ENCODE data around the gene FDPS. TPM values are rescaled to one million over a fixed set of nuclear protein-coding genes. Genes with fewer than 3 reads are reported as not detected.
"Not testable (repeated sequence)": the region's sequence is repeated elsewhere in the genome, so short reads cannot be mapped to it uniquely, and the experiment has no call there.

FDPS gene
- total RNA-seq, 1 donor from 2014 or later = 265 TPM

DNA sequence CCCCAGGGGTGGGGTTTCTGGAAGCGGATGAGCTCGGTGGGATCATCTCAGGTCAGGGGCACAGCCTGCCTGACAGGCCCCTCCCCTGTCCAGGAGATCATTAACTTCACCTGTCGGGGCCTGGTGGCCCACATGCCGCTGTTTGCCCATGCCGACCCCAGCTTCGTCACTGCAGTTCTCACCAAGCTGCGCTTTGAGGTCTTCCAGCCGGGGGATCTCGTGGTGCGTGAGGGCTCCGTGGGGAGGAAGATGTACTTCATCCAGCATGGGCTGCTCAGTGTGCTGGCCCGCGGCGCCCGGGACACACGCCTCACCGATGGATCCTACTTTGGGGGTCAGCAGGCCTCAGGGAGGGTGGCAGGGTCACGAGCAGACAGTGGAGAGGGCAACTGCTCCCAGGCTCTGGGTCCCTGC, 23.0 kb upstream of the FDPS start:
- H3K36me3 Mint-ChIP-seq (ENCODE audit: unreplicated experiment) = peaks cover 12% of the 10 kb centered on the region
- H3K4me1 Mint-ChIP-seq (ENCODE audit: low read depth, unreplicated experiment) = no peaks in the 10 kb centered on the region
- TF ChIP-seq, protein P1, sequence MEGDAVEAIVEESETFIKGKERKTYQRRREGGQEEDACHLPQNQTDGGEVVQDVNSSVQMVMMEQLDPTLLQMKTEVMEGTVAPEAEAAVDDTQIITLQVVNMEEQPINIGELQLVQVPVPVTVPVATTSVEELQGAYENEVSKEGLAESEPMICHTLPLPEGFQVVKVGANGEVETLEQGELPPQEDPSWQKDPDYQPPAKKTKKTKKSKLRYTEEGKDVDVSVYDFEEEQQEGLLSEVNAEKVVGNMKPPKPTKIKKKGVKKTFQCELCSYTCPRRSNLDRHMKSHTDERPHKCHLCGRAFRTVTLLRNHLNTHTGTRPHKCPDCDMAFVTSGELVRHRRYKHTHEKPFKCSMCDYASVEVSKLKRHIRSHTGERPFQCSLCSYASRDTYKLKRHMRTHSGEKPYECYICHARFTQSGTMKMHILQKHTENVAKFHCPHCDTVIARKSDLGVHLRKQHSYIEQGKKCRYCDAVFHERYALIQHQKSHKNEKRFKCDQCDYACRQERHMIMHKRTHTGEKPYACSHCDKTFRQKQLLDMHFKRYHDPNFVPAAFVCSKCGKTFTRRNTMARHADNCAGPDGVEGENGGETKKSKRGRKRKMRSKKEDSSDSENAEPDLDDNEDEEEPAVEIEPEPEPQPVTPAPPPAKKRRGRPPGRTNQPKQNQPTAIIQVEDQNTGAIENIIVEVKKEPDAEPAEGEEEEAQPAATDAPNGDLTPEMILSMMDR (IDR thresholded peaks at IDR 0.05; ENCODE audit: partially characterized antibody, unreplicated experiment) = no peak
- H3K27ac Mint-ChIP-seq (ENCODE audit: unreplicated experiment) = no peak overlapping the region
- H3K27me3 Mint-ChIP-seq (ENCODE audit: unreplicated experiment) = peaks cover 2% of the 10 kb centered on the region
- H3K4me3 Mint-ChIP-seq (ENCODE audit: unreplicated experiment) = no peak overlapping the region
- no peak for DNase-seq
- H3K9me3 Mint-ChIP-seq (ENCODE audit: unreplicated experiment) = peaks cover 9% of the 10 kb centered on the region

DNA sequence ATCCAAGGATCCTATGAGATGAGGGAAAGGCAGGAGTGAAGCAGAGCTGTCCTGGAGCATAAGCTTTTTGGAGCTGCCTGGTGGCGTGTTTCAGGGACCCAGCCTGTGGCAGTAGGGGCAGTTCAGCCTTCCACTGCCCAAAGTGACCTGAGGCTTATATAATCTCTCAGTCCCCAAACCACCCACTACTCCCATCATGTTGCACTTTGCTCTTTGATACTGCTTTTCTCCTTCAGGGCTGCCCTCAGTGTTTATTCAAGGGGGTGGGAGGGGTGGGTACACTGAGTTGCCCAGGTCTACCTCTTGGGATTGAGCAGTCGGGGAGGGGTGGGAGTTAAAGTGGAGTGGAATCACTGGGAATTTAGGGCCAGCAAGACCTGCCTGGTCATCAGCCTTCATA, 22.1 kb upstream of the FDPS start:
- TF ChIP-seq, protein P1 (IDR thresholded peaks at IDR 0.05; ENCODE audit: partially characterized antibody, unreplicated experiment) = no peak
- H3K4me1 Mint-ChIP-seq (ENCODE audit: low read depth, unreplicated experiment) = no peaks in the 10 kb centered on the region
- no peak for DNase-seq

DNA sequence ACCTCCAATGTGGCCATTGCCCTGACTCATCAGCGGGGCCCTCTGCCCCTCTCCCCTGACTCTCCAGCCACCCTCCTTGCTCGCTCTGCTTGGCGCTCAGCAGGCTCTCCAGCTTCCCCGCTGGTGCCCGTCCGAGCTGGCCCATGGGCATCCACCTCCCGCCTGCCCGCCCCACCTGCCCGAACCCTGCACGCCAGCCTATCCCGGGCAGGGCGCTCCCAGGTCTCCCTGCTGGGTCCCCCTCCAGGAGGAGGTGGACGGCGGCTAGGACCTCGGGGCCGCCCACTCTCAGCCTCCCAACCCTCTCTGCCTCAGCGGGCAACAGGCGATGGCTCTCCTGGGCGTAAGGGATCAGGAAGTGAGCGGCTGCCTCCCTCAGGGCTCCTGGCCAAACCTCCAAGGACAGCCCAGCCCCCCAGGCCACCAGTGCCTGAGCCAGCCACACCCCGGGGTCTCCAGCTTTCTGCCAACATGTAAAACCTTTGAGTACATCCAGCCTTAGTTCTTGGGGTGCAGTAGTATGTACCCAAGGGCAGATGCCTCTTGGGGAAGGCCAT, 20.6 kb upstream of the FDPS start:
- no peak for DNase-seq
- TF ChIP-seq, protein P1 (IDR thresholded peaks at IDR 0.05; ENCODE audit: partially characterized antibody, unreplicated experiment) = no peak
- H3K27ac Mint-ChIP-seq (ENCODE audit: unreplicated experiment) = no peak overlapping the region
- H3K36me3 Mint-ChIP-seq (ENCODE audit: unreplicated experiment) = peaks cover 12% of the 10 kb centered on the region
- peaks cover 2% of the 10 kb centered on the region for H3K27me3 Mint-ChIP-seq (ENCODE audit: unreplicated experiment)
- H3K4me1 Mint-ChIP-seq (ENCODE audit: low read depth, unreplicated experiment) = no peaks in the 10 kb centered on the region
- no peak overlapping the region for H3K4me3 Mint-ChIP-seq (ENCODE audit: unreplicated experiment)
- H3K9me3 Mint-ChIP-seq (ENCODE audit: unreplicated experiment) = peaks cover 9% of the 10 kb centered on the region

More for the DNA sequence above, 22.1 kb upstream of the FDPS start:
- Mint-ChIP-seq H3K9me3 (ENCODE audit: unreplicated experiment) (peaks cover 9% of the 10 kb centered on the region), H3K27me3 (ENCODE audit: unreplicated experiment) (peaks cover 2% of the 10 kb centered on the region), H3K36me3 (ENCODE audit: unreplicated experiment) (peaks cover 12% of the 10 kb centered on the region), H3K4me3 (ENCODE audit: unreplicated experiment) (no peak overlapping the region), H3K27ac (ENCODE audit: unreplicated experiment) (no peak overlapping the region)

DNA sequence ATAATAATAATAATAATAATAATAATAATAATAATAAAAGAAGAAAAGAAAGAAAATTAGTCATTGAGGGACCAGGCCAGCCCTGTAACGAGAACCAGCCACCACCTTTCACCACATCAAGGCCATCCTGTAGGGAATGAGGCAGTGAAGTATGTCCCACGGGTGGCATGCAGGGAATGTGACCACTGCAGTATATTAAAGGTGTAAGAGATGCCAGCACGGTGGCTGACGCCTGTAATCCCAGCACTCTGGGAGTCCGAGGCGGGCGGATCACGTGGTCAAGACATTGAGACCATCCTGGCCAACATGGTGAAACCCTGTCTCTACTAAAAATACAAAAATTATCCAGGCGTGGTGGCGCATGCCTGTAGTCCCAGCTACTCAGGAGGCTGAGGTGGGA, 17.7 kb upstream of the FDPS start:
- H3K9me3 Mint-ChIP-seq (ENCODE audit: unreplicated experiment); H3K36me3 Mint-ChIP-seq (ENCODE audit: unreplicated experiment); DNase-seq; H3K4me1 Mint-ChIP-seq (ENCODE audit: low read depth, unreplicated experiment); H3K27ac Mint-ChIP-seq (ENCODE audit: unreplicated experiment); H3K4me3 Mint-ChIP-seq (ENCODE audit: unreplicated experiment): not testable (repeated sequence)
- peaks cover 14% of the 10 kb centered on the region for H3K27me3 Mint-ChIP-seq (ENCODE audit: unreplicated experiment)

DNA sequence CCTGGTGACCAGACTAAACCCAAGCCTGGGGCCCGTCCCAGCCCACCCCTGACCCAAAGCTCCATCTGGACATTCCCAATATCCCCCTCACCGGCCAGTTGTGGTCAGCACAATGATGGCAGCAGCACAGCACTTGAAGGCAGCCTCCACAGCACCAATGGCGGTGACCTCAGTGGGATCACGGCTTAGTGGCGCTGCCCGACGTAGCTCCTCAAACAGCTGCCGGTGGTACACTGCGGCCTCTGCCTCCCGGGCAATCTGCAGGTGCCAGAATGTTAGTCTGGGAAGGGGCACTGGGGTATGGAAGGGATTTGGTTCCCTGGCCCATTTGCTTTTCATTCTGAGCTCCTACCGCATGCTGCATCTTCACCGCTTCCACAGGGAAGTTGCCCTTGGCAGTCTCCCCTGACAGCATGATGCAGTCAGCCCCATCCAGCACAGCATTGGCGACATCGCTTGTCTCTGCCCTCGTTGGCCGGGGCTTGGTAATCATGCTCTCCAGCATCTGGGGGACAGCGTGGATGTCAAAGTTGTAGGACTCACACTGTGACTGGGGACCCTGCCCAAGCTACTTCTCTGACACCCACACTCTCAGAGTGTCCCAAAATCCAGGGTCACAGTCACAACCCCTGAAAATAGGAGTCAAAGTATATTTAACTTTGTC, 15.4 kb upstream of the FDPS start:
- Mint-ChIP-seq H3K4me1 (ENCODE audit: low read depth, unreplicated experiment) (peaks cover 2% of the 10 kb centered on the region), H3K4me3 (ENCODE audit: unreplicated experiment) (no peak overlapping the region), H3K36me3 (ENCODE audit: unreplicated experiment) (peaks cover 8% of the 10 kb centered on the region), H3K9me3 (ENCODE audit: unreplicated experiment) (peaks cover 9% of the 10 kb centered on the region), H3K27me3 (ENCODE audit: unreplicated experiment) (peaks cover 24% of the 10 kb centered on the region), H3K27ac (ENCODE audit: unreplicated experiment) (no peak overlapping the region)
- DNase-seq = no peak
- TF ChIP-seq, protein P1 (IDR thresholded peaks at IDR 0.05; ENCODE audit: partially characterized antibody, unreplicated experiment) = no peak
